NCI-H510A treated with DMSO at 0.1 percent for 48 hours (cell line): Measurements from ENCODE around the gene ZNF385B.

Experiments used
- DNase-seq: peaks from one replicate; lab custom pipeline; 2025; lab: John Stamatoyannopoulos, UW

The ZNF385B gene

GRCh38 chr2:179551539-179552045, 309.8 kb downstream of the ZNF385B start:
- no peak for DNase-seq

- no peak for DNase-seq
These were observed 310.6 kb downstream of the ZNF385B start for GRCh38 chr2:179550849-179551248.

- no peak for DNase-seq
These were observed 311.2 kb downstream of the ZNF385B start for GRCh38 chr2:179550214-179550613.

DNA sequence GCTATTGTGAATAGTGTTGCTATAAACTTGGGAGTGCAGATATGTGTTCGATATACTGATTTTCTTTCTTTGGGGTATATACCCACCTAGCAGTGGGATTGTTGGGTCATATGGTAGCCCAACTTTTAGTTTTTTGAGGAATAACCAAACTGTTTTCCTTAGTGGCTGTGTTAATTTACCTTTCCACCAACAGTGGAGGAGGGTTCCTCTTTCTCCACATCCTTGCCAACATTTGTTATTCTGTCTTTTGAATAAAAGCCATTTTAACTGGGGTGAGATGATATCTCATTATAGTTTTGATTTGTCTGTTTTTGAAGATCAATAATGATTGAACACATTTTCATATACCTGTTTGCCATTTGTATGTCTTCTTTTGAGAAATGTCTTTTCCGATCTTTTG, 314.8 kb downstream of the ZNF385B start:
- DNase-seq, result no peak

DNA sequence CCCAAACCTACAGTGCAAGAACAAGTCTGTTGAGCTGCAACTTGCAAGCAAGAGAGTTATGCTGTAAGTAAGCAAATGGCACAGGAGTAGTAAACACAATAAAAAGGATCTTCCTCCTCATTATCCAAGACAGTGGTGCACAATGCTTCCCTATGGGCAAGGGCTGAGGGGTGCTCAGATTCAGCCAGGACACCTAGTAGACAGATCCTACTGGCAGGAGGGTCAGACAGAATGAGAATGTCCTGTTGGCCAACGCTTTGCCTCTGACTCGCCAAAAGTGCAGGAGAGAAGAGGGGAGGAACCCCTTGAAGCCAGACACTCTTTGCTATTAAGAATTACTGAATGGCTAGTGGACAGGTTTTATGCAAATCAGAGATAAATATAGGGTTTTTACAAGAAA, 316.4 kb downstream of the ZNF385B start:
- DNase-seq, result no peak

DNA sequence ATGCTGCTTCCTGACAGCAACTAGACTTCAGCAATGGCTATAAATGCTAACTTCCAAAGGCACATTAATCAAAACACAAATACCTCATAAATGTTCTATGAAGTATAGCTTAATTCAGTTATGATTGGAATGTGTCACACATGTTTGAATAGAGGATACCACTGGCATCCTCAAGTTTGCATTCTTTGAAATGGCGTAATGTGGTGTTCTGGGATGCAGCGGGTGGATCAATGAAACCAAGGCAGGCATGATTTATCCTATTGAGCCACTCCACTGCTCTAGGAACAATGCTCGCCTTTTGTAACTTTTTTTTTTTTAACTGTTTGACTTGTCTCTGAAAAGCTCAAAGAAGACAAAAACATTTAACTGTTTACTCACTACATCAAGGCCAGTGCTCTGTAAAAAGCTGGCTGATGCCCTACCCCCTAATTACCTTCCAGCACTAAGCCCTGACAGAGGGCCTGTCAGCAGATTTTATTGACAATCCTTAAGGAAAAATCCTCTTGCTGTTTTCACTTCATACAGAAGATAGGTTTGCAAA, 318.0 kb downstream of the ZNF385B start:
- DNase-seq, result no peak

DNA sequence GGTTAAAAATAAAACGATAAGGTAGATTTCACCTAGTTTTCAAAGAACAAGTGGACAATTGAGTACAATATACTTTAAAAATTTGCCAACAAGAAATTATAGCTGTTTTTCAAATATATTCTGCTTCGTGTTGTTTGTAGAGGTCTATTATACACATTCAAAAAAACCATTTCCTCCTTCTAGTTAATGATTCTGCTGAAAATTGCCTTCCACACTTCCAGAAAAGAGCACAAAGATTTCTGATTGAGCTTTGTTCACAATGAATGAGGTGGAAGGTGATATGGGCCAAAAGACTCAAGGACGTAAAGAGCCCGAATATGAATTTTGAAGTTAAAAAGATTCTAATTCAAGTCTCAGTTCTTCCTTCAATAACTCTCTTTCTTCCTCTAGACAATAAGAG, 319.8 kb downstream of the ZNF385B start:
- DNase-seq, result no peak

- DNase-seq, result no peak
These were observed 322.3 kb downstream of the ZNF385B start for GRCh38 chr2:179539124-179539511.

GRCh38 chr2:179538406-179539123, 322.8 kb downstream of the ZNF385B start:
- DNase-seq, result no peak

- no peak for DNase-seq
These were observed 325.2 kb downstream of the ZNF385B start for GRCh38 chr2:179536185-179536584.

DNA sequence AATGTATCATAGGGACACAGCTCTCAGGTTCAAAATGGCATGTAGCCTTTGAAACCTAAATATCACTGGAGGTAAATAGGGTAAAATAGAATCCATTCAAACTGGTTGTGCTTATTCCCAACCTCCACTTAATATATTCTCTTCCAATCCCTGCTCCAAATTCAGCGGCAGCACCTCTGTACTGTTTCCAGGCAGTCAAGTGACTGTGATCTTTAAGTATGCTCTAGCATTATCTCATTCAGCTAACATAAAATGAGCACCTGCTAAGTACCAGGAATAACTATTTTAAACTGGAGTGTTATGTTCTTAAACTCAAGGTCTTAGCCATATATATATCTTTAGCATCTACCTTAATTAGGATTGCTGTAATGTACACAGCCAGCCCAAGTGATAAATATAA, 327.5 kb downstream of the ZNF385B start:
- DNase-seq, result no peak

DNA sequence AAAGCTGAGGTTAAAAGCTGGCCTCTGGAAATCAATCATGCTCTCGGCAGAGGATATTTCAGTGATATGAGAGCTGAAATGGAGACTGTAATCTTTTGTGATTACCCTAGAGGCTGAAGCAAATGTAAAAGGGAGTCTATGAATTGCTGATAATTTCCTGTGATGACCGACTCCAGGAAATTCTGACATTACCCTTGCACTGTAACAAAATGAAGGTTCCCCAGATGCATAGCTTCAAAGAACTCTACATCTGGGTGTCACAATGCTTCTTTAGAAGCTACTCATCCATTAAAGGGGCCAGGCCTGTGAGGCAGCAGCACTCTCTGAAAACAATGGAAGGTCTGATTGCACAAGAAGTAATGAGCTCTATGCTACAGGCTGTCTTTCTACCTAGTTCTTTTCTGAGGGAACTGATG, 328.5 kb downstream of the ZNF385B start:
- DNase-seq, result no peak

GRCh38 chr2:179528576-179529069, 332.8 kb downstream of the ZNF385B start:
- no peak for DNase-seq

GRCh38 chr2:179525340-179525739, 336.1 kb downstream of the ZNF385B start:
- DNase-seq, result no peak

GRCh38 chr2:179524809-179525339, 336.5 kb downstream of the ZNF385B start:
- no peak for DNase-seq

GRCh38 chr2:179521944-179522343, 339.5 kb downstream of the ZNF385B start:
- no peak for DNase-seq

DNA sequence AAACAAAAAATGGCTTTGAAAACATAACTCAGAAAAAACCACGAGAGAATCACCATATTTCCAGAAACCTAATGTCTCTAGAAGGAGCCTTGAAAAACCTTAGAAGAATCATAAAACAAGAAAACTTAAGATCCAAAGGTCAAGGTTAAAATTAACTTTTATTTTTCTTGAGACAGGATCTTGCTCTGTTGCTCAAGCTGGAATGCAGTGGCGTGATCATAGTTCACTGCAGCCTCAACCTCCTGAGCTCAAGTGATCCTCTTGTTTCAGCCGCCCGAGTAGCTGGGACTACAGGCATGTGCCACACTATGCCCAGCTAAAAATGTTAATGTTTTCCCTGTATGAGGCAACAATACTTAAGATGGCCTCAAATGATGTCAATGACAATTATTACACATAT, 342.6 kb downstream of the ZNF385B start:
- no peak for DNase-seq

DNA sequence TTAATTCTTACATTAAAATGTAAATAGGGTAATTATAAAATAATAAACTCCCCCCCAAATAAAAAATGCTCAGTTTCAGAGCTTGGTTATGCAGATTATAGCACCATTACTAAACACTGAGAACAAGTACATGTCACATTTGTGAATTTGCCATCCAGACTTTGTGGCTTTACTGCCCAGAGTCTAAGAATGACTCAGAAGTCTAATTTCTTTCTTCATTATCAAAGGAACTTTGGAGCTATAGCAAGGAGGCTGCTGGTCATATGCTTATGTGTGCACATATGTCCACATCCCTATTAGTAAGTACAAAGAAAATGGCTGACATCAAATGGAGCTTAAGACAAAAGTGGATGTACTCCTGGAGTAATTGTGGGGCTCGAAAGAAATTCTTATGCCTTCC, 348.2 kb downstream of the ZNF385B start:
- DNase-seq, result no peak

- DNase-seq, result no peak
These were observed 349.0 kb downstream of the ZNF385B start for GRCh38 chr2:179512281-179513035.

DNA sequence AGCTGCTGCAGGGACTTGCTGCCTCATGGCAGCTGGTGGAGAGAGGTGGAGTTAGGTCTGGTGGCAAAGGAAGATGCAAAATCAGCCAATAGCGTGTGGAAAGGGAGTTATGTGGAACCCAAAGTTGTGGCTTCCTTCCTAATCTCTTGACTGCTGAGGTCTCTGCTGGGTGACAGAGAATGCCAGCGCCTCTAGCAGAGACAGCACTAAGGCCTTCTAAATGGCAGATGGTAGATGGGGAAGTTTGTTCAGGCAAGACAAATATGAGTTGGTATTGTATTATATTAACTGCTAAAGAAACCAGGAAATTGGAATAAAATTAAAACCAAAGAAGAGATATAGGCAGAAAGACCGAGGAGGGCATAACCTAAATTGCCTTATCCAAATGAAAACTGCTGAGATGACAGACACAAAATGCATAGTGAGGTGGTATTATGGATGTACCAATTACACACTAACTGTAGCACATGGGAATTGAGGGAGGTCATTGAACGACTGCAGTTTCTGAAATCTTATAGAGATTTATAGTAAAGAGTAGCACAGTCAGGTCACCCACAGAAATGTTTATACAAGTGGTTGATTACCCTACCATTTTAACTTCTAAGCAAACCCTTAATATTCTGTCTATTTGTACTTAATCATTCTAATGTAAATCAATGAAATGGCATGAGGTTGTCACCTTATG, 350.2 kb downstream of the ZNF385B start:
- DNase-seq, result no peak

GRCh38 chr2:179495315-179495714, 366.1 kb downstream of the ZNF385B start:
- DNase-seq, result no peak

DNA sequence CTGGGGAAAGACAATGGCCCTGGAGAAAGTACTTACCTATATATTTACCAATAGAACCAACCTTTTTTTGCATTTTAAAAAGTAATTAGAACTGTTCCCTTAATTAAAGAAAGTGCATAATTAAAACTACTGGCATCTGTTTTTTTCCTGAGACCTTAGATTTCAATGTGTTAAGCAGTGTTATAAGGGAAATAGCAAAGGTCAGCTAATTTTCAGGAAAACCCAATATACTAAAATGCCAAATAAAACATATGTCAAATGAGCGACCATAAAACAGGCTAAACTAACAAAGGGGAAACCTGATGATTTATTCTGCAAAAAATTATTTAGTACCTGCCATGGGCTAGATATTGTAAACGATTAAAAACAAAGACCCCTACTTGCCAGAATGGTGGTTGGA, 372.8 kb downstream of the ZNF385B start:
- DNase-seq, result no peak
